ENCODE measurements around the gene THEM4.
"Not testable (repeated sequence)": the region's sequence is repeated elsewhere in the genome, so short reads cannot be mapped to it uniquely, and the experiment has no call there.

Gene THEM4

GRCh38 chr1:151934048-151934493, 24.8 kb upstream of the THEM4 start:
- DNase-seq (ENCODE audit: low read depth in 2 of 2): no peak

- no peak for DNase-seq (ENCODE audit: low read depth in 2 of 2)
These were observed 15.6 kb upstream of the THEM4 start for GRCh38 chr1:151924691-151925587.

DNA sequence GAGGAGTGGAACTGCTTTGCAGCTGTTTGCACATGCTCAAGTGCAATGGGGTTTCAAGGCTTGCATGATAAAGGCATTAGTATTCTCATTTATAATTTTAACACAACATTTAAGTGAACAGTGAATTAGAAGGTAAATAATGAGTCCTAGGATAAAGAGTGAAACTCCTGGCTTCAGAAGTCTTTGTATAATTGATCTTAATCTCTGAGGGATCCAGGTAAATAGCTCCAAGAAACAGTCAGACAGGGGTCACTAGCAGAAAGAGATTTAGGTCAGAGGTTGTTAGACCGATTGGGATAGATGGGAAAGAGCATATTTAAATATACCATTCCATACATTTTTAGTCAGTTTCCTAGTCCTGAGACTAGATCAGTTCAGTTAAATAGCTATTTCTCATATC, 14.1 kb upstream of the THEM4 start:
- no peak for DNase-seq (ENCODE audit: low read depth in 2 of 2)

GRCh38 chr1:151920149-151920548, 10.8 kb upstream of the THEM4 start:
- no peak for DNase-seq (ENCODE audit: low read depth in 2 of 2)

DNA sequence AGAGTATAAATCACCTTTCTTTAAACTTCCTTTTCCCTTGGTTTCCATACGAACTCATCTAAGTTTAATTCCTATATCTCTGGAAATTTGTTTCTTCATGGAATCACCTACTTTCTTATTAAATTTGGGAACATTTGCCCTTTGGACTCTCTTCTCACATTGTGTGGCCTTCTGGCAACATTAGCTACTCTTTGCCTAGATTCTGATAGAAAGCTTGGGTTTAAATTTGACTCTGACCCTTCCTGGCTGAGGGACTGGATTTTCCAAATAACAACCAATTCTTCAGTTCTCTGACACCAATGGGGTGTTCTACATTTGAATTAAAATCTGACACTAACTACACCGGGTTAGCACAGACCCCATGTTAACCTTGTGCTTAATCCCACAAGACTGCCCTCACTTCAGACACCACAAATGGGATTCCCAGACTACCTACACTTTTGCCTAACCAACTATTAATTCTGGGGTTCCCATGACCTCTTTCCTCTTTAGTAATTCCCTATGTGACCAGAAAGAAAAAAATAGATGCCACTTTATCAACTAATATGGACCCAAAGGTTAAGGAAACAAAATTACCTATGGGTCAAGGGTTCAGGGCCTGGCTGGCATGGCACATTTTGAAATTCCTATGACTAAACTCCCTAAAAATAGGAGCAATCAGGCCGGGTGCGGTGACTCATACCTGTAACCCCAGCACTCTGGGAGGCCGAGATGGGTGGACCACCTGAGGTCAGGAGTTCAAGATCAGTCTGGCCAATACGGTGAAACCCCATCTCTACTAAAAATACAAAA, 9.7 kb upstream of the THEM4 start:
- no peak for DNase-seq (ENCODE audit: low read depth in 2 of 2)

DNA sequence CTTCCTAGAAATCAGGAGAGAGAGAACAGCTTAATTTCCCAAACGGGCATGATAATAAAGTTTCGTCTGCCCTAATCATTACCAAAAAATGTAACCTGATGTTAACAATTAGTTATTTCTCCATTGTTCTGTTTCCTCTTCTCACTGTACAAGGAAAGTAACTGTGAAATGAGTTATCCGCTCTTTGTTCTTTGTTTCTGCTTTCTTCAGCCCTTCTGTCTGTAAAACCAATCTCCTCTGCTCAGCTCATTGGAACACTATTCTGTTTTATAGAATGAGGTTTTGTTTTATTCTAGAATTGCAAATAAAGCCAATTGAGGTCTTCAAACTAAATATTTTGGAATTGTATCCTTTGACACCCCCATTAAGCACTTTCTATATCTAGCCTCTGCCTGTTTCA, 8.8 kb upstream of the THEM4 start:
- no peak for DNase-seq (ENCODE audit: low read depth in 2 of 2)

DNA sequence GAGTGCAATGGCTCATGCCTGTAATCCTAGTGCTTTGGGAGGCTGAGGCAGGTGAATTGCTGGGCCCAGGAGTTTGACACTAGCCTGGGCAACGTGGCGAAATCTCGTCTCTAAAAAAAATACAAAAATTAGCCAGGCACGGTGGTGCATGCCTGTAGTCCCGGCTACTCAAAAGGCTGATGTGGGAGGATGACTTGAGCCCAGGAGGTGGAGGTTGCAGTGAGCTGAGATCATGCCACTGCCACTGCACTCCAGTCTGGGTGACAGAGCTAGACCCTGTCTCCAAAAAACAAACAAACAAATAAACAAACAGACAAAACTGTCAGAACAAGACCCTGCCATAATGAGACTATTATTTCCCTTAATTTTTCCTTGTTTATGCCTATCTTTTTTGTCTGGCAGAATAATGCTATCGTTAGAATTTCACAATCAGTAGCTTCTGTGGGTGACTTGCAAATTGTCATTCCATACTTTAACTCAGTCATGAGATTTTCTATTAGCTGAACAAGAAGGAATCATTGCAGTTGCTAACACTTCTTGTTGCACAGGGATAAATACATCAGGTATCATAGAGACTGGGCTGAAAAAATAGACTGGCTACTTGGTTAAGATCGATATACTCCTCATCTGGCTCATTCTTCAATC, 7.5 kb upstream of the THEM4 start:
- no peak for DNase-seq (ENCODE audit: low read depth in 2 of 2)

DNA sequence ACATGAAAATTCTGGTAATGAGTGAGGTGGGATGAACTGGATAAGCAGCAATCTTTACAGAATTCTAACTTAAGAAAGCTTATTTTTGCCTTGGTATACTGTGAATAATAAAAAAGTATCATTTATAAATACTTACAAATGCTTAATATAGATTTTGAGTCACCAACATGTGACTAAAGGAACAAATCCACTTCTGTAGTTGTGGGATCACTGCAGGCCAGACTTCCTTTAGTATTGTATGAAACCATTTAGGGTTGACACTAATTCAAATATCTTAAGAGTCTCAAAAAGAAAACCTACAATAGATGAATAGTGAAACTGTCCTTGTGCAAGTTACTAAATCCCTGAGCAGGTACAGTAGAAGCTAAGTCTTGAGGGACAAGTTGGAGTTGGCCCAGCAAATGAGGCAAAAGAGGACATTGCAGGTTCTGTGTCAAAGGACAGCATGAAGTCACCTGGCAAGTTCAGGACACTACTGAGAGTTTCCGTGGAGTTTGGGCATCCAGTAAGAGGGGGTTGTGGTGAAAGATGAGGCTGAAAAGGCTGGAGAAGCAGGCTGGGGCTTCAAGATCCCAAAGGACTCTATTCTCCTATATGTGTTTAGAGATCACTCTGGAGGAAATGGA, 5.9 kb upstream of the THEM4 start:
- no peak for DNase-seq (ENCODE audit: low read depth in 2 of 2)

DNA sequence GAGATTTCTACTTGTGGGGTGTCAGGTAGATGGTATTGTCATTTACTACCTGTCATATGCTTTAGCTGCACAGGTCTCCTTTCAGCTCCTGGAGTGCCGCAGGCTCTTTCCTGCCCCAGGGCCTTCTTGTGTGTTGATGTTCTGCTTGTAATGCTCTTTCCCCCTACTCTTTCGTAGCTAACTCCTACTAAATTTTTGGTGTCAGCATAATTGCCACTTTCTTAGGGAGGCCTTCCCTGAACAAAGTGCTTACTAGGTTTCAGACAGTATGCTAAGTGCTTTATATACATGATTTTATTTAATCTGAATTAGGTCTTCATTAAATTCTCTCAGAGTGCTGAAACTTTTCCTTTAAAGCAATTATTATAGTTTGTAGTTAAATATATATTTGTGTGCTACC, 4.8 kb upstream of the THEM4 start:
- no peak for DNase-seq (ENCODE audit: low read depth in 2 of 2)

GRCh38 chr1:151912973-151913372, 3.7 kb upstream of the THEM4 start:
- DNase-seq (ENCODE audit: low read depth in 2 of 2): no peak

DNA sequence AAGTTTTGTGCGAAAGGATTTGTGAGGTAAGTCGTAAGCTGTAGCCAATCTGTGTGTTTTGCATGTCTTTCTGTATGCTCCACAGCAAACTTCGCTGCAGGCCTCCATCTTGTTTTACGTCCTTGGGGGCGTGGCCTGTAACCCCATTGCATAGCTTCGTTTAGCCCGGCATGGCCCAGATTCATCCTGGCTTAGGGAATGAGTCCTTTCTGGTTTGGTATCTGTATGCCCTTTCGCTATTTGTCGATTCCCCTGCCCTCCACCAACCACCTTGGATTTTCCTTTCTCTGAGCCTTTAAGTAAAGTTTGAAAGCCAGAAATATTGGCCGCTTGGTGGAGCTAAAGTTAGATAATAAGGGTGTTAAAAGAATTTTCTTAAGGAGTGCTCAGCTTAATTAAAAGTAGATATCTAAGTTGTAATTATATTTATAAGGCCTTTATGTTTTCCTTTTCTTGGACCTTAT, 1.1 kb downstream of the THEM4 start:
- no peak for DNase-seq (ENCODE audit: low read depth in 2 of 2)

GRCh38 chr1:151907363-151908139, 1.8 kb downstream of the THEM4 start:
- no peak for DNase-seq (ENCODE audit: low read depth in 2 of 2)

- DNase-seq (ENCODE audit: low read depth in 2 of 2): not testable (repeated sequence)
These were observed 3.0 kb downstream of the THEM4 start for GRCh38 chr1:151906324-151906645.

- DNase-seq (ENCODE audit: low read depth in 2 of 2): not testable (repeated sequence)
These were observed 3.6 kb downstream of the THEM4 start for GRCh38 chr1:151905443-151906323.

- DNase-seq (ENCODE audit: low read depth in 2 of 2): peak; percentile 21 to 38
These were observed 4.3 kb downstream of the THEM4 start for GRCh38 chr1:151905070-151905442.

DNA sequence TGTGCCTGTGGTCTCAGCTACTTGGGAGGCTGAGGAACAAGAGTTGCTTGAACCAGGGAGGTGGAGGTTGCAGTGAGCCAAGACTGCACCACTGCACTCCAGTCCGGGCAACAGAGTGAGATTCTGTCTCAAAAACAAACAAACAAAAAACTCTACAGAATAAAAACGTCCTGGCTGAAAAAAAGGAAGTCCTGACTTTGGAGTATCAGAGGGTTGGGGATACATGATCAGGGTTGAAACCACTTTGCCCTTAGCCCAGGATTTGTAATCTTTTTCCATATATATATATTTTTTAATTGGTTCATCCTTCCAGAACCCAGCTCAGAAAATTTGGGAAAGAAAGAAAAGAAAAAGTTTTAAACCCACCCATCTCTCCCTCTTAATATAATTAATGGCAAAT, 6.5 kb downstream of the THEM4 start:
- DNase-seq (ENCODE audit: low read depth in 2 of 2): no peak

GRCh38 chr1:151900804-151901203, 8.5 kb downstream of the THEM4 start:
- DNase-seq (ENCODE audit: low read depth in 2 of 2): not testable (repeated sequence)

- peak in 1 of 2 donors; percentile 22 for DNase-seq (ENCODE audit: low read depth in 2 of 2)
These were observed 10.8 kb downstream of the THEM4 start for GRCh38 chr1:151898519-151898991.

- no peak for DNase-seq (ENCODE audit: low read depth in 2 of 2)
These were observed 11.3 kb downstream of the THEM4 start for GRCh38 chr1:151897991-151898431.

Data from stimulated activated CD8-positive, alpha-beta memory T cell treated with anti-CD3 and anti-CD28 coated beads, Interleukin-7, amount 100 ng/mL, for 1 hour (primary cell).